RWPE2 (cell line): ENCODE results near the gene USE1.

ENCODE experiments used
- ATAC-seq: fragments of 200-7000 bp; cut with Tn5 transposase; 3 replicates; pipeline ENCODE4 v1.9.1; 2021; ENCODE audit warnings: low read depth
- DNase-seq: peaks from one replicate; pipeline ENCODE4 v3.0.0-alpha.2; 2020; ENCODE audit warnings: low spot score
- H3K27ac ChIP-seq: fragments of 450-650 bp; 2 replicates; pipeline ENCODE4 v1.5.1; 2017; ENCODE audit warnings: mild to moderate bottlenecking; ENCODE audit not compliant: poor library complexity, severe bottlenecking
- H3K27me3 ChIP-seq: fragments of 250-450 bp; sonication (Bioruptor Pico); 2 replicates; pipeline ENCODE4 v1.5.1; 2021; ENCODE audit warnings: mild to moderate bottlenecking, moderate library complexity; ENCODE audit not compliant: insufficient read depth, poor library complexity, severe bottlenecking
- H3K36me3 ChIP-seq: fragments of 250-450 bp; sonication (Bioruptor Pico); 2 replicates; pipeline ENCODE4 v1.5.1; 2020; ENCODE audit warnings: low read depth, mild to moderate bottlenecking, moderate library complexity
- H3K4me1 ChIP-seq: fragments of 250-450 bp; sonication (Bioruptor Pico); 2 replicates; pipeline ENCODE4 v1.5.1; 2021; ENCODE audit warnings: mild to moderate bottlenecking, moderate library complexity; ENCODE audit not compliant: insufficient read depth, poor library complexity, severe bottlenecking
- H3K4me3 ChIP-seq: fragments of 250-450 bp; sonication (Bioruptor Pico); 2 replicates; pipeline ENCODE4 v1.5.1; 2021; ENCODE audit warnings: mild to moderate bottlenecking, moderate library complexity; ENCODE audit not compliant: severe bottlenecking
- H3K9me3 ChIP-seq: fragments of 250-450 bp; sonication (Bioruptor Pico); 2 replicates; pipeline ENCODE4 v1.5.1; 2021; ENCODE audit warnings: mild to moderate bottlenecking, moderate library complexity; ENCODE audit not compliant: severe bottlenecking
- CTCF ChIP-seq: fragments of 450-650 bp; IDR thresholded peaks from one replicate; pipeline ENCODE4 v1.5.1; 2017; ENCODE audit warnings: mild to moderate bottlenecking, moderate library complexity; ENCODE audit not compliant: poor library complexity, severe bottlenecking

The USE1 gene

DNA sequence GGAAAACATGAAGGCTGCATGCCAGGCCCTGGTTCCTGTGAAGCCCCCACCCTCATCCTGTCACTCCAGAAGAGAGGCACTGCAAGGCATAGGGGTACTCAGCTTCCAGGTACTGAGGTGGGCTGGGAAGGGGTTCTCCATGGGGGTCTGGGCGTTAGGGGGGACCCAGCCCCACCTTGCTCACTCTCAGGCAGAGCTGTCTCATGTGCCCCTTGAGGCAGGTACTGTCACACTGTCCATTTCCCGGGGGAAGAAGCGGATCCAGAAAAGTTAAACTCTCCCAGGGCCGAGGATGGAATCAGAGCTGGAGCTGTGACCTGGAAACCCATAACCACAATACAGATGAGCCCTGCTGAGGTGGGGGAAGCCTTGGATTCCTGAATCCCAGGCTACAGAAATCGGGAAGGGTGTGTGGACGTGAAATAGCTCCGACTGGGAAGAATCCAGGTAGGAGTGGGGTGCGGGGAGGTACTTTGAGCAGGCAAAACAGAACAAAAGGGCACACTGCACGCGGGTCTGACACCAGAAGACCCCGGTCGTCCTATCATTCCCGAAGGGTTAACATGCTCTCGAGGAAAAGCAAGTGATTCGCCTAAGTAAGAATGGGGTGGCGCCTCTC lies 540 bp upstream of the USE1 start:
- Histone ChIP-seq H3K27me3 (no peaks in the 10 kb centered on the region), H3K36me3 (peaks cover 17% of the 10 kb centered on the region), H3K4me3 (peak overlapping the region; percentile 91), H3K4me1 (no peaks in the 10 kb centered on the region), H3K9me3 (no peaks in the 10 kb centered on the region), H3K27ac (peak overlapping the region; percentile 80)
- ATAC-seq (no peak), DNase-seq (no peak)
- no peak for TF ChIP-seq CTCF

DNA sequence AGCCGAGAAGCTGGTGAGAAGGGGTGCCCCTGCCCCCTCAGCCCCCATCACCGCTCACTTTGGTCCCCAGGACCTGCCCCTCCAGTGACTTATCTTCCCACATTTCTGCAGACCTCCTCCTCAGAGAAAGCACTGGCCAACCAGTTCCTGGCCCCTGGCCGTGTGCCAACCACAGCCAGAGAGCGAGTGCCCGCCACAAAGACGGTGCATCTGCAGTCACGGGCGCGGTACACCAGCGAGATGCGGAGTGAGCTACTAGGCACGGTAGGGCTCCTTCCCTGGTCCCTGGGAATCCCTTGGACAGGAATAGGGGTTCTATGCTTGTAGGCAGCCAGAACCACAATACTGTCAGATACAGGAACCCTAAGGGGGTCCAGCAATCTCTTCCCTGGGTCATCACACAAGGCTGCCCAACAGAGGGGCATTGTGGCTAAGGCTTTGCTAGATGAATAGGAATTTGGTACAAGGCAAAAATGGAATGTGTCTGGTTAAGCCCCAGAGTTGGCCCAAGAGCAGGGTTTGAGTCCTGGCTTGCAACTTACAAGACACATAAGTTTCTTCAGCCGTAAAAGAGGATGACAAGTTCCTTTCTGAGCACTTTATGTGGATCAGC lies 1.0 kb downstream of the USE1 start:
- no peaks in the 10 kb centered on the region for H3K9me3 ChIP-seq
- no peak for ATAC-seq
- H3K27ac ChIP-seq: peak overlapping the region; percentile 80
- no peak for TF ChIP-seq CTCF
- DNase-seq: no peak
- H3K4me3 ChIP-seq: peak overlapping the region; percentile 91
- H3K27me3 ChIP-seq: no peaks in the 10 kb centered on the region
- peaks cover 4% of the 10 kb centered on the region for H3K4me1 ChIP-seq
- H3K36me3 ChIP-seq: peaks cover 8% of the 10 kb centered on the region; the same call in 1 of the 2 replicates

- Histone ChIP-seq H3K9me3 (no peaks in the 10 kb centered on the region), H3K27me3 (no peaks in the 10 kb centered on the region), H3K36me3 (peaks cover 6% of the 10 kb centered on the region; the same call in 1 of the 2 replicates), H3K4me1 (peaks cover 4% of the 10 kb centered on the region), H3K4me3 (no peak overlapping the region), H3K27ac (no peak overlapping the region)
- DNase-seq (no peak), ATAC-seq (no peak)
- no peak for TF ChIP-seq CTCF
Observed at GRCh38 chr19:17219286-17219685, 4.1 kb downstream of the USE1 start.

DNA sequence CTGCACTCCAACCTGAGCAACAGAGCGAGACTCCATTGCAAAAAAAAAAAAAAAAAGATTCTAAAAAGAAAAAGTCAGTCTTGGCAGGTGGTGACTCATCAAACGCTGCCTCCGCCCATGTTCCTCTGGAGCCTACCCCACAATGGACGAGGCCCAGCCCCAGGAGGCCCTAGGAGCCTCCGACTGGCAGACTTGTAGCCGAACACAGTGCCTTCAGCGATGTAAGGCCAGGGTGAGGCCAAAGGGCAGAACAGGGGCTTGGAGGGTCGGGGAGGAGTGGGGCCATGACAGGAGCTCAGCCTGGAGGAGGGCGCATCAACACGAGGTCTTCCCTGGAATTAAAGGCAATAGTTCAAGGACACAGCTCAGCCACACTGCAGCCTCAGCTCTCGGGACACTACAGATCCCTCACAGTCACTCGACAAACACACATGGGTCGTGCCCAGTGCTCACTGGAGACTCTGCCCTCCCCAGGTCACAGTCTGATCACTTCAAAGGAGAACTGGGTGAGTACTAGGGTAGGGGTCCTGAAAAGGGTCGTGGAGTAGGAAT lies 5.1 kb downstream of the USE1 start:
- peak overlapping the region; percentile 20 for H3K27ac ChIP-seq
- ATAC-seq: peak; percentile 63
- H3K27me3 ChIP-seq: no peaks in the 10 kb centered on the region
- H3K4me1 ChIP-seq: peaks cover 4% of the 10 kb centered on the region
- no peak for DNase-seq
- no peaks in the 10 kb centered on the region for H3K9me3 ChIP-seq
- no peak overlapping the region for H3K4me3 ChIP-seq
- no peak for TF ChIP-seq CTCF
- peaks cover 6% of the 10 kb centered on the region; the same call in 1 of the 2 replicates for H3K36me3 ChIP-seq

- peaks cover 4% of the 10 kb centered on the region for H3K4me1 ChIP-seq
- no peaks in the 10 kb centered on the region for H3K9me3 ChIP-seq
- no peak for TF ChIP-seq CTCF
- no peak for ATAC-seq
- H3K27ac ChIP-seq: no peak overlapping the region
- no peak overlapping the region for H3K4me3 ChIP-seq
- no peaks in the 10 kb centered on the region for H3K27me3 ChIP-seq
- DNase-seq: no peak
- no peaks in the 10 kb centered on the region for H3K36me3 ChIP-seq
Observed at GRCh38 chr19:17225053-17225452, 9.9 kb downstream of the USE1 start.
